Measurements from ENCODE around the gene NRXN3.

The NRXN3 gene

DNA sequence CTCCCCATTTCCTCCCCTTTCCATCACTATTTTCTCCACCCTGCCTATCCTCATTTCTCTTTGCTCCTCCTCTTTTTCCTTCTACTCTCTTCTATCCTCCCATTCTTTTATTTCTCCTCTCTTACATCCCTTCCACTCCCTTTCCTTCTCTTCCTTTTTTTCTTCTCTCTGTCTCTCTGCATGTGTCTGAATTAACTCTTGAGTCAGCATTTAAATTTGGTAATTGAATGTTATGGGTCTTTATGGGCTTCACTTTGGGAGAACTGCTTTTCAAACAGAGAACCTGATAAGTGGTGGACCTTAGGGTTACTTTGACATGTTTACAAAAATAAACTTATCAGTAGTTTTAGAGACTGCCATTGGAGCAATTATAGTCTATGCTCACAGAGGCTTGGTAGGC is 992.7 kb downstream of the NRXN3 start:
- DNase-seq (ENCODE audit: low read depth, low spot score) = no peak
- H3K4me3 ChIP-seq (ENCODE audit: low read length) = no peak overlapping the region

DNA sequence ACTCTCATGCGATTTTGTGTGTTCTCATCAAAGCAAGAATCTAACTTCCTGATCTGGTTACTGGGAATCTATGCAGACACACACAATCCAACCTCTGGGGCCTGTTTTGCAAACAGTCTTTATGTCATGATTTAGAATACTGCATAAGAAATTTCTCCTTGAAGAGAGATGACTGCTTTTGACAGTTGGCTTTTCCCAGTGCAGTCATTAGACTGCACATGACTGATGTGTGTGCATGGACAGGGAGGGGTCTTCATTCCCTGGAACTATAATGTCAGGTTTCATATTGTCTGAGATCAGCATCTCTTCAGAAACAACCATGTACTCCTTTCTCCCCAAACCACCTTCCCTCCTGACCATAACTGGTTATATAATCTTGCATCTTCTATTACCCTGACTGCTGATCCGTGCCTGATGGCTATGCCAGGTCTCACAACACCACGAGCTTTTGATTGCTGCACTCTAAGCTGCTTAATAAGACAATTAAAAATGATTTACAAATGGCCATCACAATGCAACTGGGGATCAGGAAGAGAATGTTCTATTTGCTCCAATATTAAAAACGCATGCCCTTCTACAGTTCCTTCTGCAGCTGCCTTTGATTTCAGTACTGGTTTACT is 995.4 kb downstream of the NRXN3 start:
- DNase-seq (ENCODE audit: low read depth, low spot score) = no peak
- H3K4me3 ChIP-seq (ENCODE audit: low read length) = no peak overlapping the region

DNA sequence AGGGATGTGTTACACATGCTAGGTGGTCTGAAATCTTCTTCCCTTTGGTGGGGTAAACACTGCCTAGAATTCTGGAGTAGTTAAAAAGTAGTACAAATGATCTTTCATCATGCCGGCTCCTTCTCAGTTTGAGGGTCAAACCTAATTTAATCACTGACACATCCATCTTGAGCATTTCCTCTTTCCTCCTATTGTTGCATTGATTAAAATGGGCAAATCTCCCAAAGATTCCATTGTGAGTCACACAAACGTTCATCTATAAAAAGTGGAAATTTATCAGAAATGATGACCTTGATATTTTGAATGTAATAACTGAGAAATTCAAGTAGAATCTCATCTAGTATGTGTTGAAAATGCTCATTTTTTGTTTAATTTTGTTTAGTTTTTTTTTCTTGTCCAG is 996.0 kb downstream of the NRXN3 start:
- no peak for DNase-seq (ENCODE audit: low read depth, low spot score)
- no peak overlapping the region for H3K4me3 ChIP-seq (ENCODE audit: low read length)

DNA sequence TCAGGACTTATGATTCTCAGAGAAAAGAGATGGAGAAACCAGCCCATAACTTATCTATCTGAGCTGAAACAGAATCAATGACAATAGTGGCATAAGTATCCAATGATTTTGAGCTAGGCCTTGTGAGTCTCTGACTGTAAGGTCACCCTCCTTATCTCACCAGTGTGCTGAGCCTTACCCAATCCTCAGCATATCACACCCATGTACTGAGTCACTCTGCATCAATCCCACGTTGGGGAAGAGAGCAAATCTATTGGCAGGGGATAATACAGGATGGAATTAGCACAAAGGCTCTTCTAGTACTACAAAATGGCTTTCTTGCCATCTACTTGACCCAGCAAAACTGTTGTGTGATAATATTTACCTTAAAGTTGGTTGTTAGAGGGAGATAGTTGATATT is 997.8 kb downstream of the NRXN3 start:
- no peak overlapping the region for H3K4me3 ChIP-seq (ENCODE audit: low read length)
- no peak for DNase-seq (ENCODE audit: low read depth, low spot score)

DNA sequence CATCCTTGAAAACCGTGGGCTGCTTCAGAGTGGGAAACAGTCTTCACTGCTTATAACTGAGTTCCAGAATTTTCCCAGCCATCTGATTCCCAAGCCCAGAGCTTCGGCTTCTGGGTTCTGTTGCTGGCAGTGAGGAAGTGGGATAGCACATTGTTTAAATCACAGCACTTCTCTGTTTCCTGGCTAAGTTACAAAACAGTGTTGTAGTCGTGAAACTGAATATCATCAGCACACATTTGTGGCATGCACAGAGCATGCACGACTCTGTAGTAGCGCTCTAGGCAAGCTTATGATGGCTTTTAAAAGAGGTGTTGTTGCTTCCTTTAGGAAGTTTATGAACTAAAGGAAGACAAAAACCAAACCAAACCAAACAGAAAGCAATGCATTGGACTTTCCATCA is 1005.5 kb downstream of the NRXN3 start:
- no peak overlapping the region for H3K4me3 ChIP-seq (ENCODE audit: low read length)
- no peak for DNase-seq (ENCODE audit: low read depth, low spot score)

DNA sequence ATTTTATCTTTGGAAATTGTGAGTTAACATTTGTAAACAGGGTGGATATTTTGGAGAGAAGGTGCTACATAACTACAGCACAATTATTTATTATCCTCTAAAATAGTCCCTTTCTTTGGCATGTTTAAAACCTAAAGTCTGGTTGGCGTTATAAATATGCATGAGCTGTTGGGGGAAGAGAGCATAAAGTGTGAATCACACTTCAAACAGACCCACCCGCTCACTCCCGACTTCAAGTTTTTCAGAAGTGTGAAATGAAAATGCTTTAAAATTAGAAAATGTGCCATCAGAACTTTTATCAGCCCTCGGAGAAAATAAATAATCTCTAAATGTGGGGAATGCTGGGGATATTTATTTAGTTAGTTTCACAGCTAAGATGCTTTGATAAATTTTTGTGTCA is 1006.9 kb downstream of the NRXN3 start:
- H3K4me3 ChIP-seq (ENCODE audit: low read length) = no peak overlapping the region
- no peak for DNase-seq (ENCODE audit: low read depth, low spot score)

DNA sequence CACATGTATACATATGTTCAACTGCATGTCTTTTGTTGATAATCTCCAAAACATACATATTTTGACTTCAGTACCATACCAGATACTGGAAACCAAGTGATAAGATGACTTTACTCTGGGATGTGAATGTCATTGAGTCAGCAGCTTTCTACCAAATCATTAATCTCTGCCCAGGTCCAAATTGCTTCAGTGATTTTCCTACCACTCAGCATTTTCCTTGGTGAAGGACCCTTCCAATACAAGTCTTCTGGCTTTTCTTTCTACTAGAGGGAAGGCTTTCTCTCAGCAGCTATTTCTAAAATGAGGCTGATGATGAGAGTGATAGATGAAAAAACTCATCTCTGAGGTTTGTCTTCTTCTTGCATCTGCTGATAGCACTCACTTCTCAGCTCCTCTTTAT is 1008.5 kb downstream of the NRXN3 start:
- no peak for DNase-seq (ENCODE audit: low read depth, low spot score)

DNA sequence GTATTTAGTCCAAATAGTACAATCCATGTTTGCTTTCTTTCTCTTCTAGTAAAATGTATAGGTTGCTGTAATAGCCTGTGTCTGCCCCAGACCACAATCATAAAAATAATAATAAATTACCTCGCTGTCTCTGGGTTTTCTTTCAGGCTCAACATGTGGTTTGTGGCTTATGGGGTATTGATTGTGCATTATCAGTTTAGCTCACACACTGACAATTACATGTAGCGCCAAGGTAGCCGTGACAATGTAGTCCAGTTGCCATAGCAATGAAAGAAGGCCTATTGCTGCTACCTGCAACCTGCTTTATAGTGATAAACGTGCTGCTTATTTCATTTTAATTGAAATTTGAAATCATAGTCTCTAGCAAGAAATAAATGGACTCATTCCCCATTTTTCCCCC is 1009.8 kb downstream of the NRXN3 start:
- H3K4me3 ChIP-seq (ENCODE audit: low read length) = no peak overlapping the region
- DNase-seq (ENCODE audit: low read depth, low spot score) = no peak

More for the DNA sequence above, 1008.5 kb downstream of the NRXN3 start:
- no peak overlapping the region for H3K4me3 ChIP-seq (ENCODE audit: low read length)

DNA sequence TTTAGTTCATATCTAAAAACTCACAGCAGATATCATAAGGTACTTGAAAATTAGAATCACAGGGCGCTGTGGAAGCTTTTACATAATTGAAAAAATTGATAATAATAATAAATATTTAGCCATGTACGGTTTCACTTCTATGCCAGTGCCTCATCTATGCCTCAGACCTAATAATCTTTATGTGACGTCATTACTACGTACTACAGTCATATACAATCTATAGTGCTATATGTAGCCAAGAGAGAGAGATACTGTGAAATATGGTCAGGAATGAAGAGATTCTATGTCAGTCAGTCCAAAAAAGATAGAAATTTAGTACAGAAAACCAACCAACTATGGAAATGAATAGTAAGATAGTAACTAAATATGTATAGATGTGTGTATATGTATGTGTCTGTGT is 1010.5 kb downstream of the NRXN3 start:
- no peak overlapping the region for H3K4me3 ChIP-seq (ENCODE audit: low read length)
- DNase-seq (ENCODE audit: low read depth, low spot score) = no peak

DNA sequence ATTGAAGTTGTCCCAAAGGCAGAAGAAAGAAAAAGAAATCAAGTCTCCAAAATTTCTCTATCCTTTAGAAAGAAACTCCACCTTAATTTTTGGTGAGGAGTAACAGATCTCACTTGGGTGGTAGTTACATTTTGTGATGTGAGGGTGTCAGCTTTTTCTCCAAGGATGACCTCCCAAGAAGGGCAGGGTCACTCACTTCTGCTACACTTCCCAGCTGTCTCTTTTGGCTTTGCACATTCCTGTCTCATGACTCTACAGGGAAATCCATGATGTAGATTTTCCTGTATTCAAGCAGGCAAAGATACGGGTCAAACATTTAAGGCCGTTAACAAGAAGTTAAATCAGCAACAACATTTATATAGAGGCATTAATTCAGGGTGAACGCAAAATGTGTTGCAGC is 1016.4 kb downstream of the NRXN3 start:
- no peak for DNase-seq (ENCODE audit: low read depth, low spot score)
- H3K4me3 ChIP-seq (ENCODE audit: low read length) = no peak overlapping the region

DNA sequence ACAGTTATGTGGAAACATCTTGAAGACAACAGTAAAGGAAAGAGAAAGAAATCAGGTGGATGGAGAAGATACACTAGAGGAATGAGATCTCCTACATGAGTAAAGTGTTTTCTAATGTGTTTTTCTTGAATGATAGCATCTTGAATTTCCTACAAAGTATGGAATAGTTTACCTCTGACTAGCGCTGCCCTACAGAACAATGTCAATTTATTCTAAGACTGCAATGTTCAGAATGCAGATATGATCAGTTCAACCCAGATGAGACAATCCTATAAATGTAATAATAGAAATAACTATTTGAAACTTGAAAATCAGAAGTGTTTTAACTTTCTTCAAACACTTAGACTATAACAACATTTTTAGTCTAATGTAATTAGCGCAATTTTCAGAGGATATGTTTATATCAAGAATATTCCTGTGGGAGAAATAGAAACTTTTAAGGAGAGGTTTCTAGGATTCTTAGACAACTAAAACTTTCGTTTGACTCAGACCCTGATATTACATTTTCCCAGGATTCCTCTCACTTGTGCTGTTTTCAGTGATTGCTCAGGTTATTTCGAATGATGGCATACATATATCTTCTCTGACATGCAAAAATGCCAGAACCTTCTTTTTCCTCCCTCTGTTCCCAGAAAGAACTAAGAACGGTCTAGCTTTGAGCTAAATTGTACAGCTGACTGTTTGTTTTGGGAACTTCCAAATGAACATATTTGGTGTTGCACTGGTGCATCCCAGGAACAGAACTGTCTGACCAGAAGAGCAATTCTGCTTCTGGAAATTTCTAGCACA is 1023.7 kb downstream of the NRXN3 start:
- DNase-seq (ENCODE audit: low read depth, low spot score) = no peak
- no peak overlapping the region for H3K4me3 ChIP-seq (ENCODE audit: low read length)

DNA sequence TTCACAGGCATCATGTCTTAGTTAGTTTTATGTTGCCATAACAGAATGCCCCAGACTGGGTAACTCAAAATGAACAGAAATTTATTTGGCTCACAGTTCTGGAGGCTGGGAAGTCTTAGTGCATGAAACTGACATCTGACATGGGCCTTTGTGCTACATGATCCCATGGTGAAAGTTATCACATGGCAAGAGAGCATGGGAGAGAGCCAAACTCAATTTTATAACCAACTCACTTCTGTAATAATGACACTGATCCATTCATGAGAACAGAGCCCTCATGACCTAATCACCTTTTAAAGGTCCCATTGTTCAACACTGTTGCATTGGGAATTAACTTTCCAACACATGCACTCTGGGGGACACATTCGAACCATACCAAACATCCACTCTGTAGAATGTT is 1026.0 kb downstream of the NRXN3 start:
- no peak for DNase-seq (ENCODE audit: low read depth, low spot score)
- no peak overlapping the region for H3K4me3 ChIP-seq (ENCODE audit: low read length)

DNA sequence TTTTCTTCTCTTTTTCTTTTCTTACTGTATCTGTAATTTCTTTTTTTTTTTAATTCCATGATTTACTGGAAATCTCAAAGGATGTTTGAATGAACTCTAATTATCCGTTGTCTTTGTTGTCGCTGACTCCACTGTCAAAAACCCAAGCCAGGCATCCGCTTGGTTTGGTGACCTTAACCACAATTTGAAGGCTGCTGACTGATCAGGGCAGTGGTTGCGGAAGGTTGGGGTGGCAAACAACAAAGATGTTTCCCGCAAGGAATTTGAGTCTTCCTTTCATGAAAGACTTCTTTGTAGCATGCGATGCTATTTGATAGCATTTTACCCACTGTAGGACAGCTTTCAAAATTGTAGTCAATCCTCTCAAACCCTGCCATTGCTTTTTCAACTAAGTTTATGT is 1027.3 kb downstream of the NRXN3 start:
- H3K4me3 ChIP-seq (ENCODE audit: low read length) = no peak overlapping the region
- DNase-seq (ENCODE audit: low read depth, low spot score) = no peak

DNA sequence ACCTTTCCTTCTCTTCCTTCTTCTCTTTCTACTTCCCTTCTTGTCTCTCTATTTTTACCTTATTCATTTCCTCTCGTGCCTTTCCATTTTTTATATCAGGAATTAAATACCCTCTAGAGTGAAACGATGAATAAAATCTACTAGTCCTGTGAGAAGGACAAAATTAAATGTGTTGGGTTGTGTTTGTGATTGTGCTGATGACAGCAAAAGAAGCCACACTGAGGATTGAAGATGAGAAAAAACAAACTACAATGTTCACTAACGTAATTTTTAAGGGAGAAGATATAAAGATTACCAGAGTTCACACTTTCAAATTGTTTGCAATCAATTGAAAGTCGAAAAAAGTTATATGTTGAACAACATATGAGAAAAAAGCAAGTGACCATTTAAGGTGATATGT is 1029.0 kb downstream of the NRXN3 start:
- DNase-seq (ENCODE audit: low read depth, low spot score) = no peak
- H3K4me3 ChIP-seq (ENCODE audit: low read length) = no peak overlapping the region

DNA sequence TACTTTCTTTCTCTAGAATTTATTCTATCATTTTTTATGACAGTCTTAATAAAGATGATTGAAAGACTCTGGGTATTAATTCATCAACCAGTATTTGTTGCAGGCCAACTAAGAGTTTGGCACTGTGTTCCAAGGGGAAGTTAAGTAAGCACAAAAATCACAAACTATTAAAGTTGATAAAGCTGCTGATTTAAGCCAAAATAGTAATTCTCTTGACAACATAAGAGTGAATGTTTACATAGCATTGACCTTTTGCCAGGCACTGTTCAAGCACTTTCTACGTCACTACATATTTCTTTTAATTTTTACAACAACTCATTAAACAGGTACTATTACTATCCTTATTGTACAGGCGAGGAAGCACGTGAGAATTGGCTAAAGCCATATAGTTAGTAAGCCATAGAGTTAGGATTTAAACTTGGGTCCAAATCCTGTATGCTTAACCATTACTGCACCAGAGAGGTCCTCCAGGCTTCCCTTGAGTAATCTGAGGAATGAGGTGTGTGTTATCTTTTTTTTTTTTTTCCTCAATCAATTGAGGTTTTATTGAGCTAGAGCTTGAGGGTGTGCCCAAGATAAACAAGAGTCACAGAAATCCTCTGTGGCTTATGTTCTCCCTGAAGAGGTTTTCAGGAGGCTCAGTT is 1031.5 kb downstream of the NRXN3 start:
- no peak overlapping the region for H3K4me3 ChIP-seq (ENCODE audit: low read length)
- no peak for DNase-seq (ENCODE audit: low read depth, low spot score)

DNA sequence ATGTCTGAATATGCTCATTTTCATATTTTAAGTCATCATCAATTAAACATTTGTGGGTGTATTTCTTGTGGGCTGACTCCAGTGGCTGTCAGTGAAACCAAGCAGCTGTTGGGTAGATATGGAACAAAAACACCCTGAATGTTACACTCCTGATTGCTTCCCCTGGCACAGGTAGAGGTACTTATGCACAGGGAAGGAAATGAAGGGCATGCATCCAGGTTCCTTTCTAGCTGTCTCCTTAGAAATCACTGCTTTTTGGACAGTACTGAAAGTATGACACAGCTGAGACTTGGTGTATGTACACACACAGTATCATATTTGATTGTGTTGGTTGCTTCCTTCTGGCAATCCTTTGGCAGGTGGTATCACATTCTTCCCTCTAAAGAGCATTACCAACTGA is 1034.4 kb downstream of the NRXN3 start:
- H3K4me3 ChIP-seq (ENCODE audit: low read length) = no peak overlapping the region
- DNase-seq (ENCODE audit: low read depth, low spot score) = no peak

DNA sequence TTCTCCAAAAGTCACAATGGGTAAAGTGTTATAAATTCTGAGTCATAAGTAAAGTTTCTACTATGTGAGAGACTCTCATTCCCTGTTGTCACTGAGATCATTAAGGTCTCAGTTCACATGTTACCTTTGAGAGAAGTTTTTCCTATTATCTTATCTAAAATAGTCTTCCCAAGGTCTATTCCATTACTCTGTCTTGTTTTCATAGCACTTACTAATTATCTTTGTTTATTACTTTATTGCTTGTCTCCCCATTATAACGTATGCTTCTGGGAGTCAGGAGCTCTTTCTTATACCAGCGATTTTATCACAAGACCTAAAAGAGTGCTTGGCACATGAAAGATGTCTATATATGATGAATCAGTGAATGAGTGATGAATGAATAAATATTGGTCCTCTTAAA is 1039.2 kb downstream of the NRXN3 start:
- H3K4me3 ChIP-seq (ENCODE audit: low read length) = no peak overlapping the region
- no peak for DNase-seq (ENCODE audit: low read depth, low spot score)

DNA sequence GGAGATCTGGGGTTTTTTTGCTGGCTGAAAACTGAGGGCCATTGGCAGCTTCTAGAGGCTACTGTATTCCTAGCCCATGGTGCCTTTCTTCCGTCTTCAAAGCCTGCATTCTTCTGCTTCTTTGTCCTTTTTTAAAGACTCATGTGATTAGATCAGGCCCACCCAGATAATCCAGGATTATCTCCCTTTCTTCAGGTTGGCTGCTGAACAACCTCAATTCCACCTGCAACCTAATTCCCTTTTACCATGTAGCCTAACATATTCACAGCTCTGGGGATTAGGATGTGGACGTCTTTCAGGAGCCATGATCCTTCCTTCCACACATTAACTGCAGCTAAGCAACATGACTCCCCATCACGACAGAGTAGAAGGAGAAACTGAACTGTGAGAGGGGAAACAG is 1055.6 kb downstream of the NRXN3 start:
- no peak for DNase-seq (ENCODE audit: low read depth, low spot score)
- H3K4me3 ChIP-seq (ENCODE audit: low read length) = no peak overlapping the region

DNA sequence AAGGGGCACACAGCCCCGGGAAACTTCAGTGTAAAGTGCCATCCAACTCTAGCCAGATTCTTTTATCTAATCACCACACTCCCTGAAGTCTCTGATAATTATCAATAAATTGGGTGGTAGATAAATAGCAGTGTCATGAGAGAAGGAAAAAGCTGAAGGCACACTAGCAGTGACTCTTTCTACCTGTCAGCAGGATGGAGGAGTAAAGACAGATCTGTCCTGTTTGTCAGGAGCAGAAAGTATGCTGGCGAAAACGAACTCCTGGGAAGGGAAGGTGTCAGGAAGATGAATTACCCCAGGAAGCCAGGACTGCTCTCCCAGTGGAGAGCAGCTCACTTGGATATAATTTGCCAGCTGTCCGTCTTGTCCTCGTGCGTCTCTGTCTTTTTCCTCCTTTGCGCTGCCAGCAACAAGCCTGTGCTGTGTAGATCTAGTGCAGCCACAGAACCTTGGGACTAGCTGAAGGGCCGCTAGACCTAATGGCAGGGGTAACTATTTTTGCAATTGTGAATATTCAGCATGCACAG is 1059.3 kb downstream of the NRXN3 start:
- no peak overlapping the region for H3K4me3 ChIP-seq (ENCODE audit: low read length)
- no peak for DNase-seq (ENCODE audit: low read depth, low spot score)

DNA sequence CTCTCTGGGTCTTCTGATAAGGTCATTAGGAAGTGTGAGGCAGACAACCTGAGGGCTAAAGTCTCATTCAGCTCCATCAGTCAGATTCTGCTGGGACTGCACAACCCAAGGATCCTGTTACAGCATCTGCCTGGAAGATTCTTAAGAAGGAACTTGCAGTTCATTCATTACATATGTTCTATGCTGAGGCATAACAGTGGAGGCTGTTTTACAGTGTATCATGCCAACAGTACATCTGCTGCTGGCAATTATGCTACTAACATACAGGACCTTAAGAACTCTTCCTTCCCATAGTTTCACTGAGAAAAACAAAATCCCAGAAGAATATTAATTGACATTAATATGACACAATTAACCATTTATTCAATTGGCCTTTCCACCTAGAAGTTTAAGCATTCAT is 1072.5 kb downstream of the NRXN3 start:
- H3K4me3 ChIP-seq (ENCODE audit: low read length) = no peak overlapping the region
- no peak for DNase-seq (ENCODE audit: low read depth, low spot score)
